ENCODE results near the gene PTPRCAP.
"Not testable (repeated sequence)": the region's sequence is repeated elsewhere in the genome, so short reads cannot be mapped to it uniquely, and the experiment has no call there.

- TF ChIP-seq POLR2A, EP300, CTCF (IDR thresholded peaks at IDR 0.05): not testable (repeated sequence)
Observed at GRCh38 chr11:67403085-67403484, 34.4 kb downstream of the PTPRCAP start.
